IPS-NIHi7 (cell line): ENCODE data around the gene MBLAC1.

Experiments
- DNase-seq: peaks from one replicate; pipeline ENCODE4 v3.0.0; 2012; ENCODE audit warnings: mixed read lengths; ENCODE audit errors: extremely low spot score

The MBLAC1 gene

DNA sequence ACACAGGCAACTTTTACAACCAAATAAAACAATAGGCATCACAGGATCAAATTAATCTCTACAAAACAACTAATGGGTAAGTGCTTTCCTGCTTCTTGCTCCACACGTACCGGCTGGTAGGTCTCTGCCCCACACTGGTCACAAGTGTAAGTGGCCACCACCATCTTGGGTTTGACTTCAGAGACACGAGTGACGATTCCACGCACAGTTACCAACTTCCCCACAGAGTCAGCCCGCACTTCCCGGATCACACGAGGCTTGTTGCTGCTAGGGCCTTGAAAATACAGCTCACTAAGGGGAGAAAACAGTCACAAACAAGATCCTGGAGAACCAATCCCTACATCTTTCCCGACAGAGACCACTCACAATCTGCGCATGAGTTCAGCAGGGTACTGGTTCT lies 27.9 kb upstream of the MBLAC1 start:
- DNase-seq = no peak

DNA sequence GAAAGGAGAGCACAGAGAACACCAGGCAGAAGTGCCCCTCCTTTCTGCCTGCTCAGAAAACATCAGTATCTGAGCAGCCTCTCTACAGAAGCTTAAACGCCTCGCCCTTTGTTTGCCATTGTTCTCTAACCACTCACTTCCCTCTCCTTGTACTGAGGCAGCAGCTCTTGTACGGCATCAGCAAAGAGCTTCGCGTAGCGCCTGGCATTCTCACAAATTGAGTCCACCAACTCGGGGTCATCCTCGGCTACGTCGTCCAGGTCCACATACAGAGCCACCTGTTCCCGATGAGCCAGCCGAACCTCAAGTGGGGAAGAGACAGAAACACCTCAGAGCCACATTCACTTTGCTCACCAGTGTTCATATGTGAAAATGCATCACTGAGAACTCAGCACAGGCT lies 27.3 kb upstream of the MBLAC1 start:
- DNase-seq = no peak

DNA sequence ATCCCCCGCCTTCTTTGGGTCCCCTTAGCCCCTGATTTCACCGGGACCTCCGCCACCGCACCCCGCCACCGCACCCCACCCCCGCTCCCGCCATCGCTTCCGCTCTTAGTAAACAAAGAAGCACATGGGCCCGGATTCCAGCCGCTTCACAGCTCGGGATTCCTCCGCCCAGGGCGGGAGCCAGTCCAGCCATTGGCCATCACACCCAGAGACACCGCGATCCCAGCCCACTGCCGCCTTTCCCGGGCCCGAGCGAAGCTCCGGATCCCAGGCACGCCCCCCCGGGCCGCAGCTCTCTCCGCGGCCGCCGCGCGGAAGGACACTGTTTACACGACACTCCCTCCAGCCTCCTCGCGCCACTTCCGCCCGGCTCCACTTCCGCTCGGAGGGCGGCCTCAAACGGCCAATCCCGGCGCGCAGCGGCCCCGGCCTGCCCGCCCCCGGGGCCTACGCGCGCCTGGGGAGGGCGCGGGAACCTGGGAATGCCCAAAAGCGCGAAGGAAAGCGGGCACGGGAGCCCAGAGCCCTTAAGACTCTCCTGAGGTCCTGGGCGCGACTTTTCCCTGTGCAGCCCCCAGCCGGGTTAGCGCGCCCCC lies 26.2 kb upstream of the MBLAC1 start:
- DNase-seq = peak; percentile 89

DNA sequence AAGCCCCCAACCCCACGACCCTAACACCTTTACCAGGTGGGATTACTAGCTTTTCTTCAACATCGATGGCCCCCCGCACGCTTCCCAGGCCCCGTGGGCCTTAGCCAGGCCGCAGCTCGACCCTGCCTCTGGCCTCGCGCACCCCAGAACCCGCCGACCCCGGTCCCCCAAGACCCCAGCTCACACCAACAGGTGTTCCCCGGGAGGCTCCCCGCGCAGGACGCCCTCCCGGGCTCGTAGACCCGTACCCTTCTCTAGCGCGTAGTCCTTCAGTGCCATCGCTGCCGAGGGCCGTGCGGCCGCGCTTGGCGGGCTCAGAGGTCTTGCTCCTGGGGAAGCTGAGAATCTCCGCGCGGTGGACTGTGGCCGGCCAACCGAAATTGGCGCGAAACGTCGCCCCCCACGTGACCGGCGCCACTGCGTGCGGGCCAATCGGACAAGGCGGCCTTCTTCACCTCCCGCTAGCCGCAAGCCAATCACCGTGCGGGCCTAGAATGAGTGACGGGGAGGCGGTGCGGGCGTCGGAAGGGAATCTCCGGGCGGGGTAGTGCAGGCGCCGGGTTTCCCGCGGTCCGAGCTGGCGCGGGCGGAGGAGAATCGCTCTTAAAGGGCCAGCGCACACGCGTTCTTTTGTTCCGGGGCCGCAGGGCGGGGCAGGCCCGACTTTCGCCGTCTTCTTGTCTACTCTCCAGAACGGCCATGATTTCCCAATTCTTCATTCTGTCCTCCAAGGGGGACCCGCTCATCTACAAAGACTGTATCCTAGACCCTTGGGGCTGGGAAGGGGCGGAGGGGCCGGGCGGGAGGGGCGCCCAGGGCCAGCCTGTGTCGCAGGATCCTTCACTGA lies 25.5 kb upstream of the MBLAC1 start, which contains the start of the genes AP4M1 and MCM7:
TSS of gene AP4M1 (plus strand) at position 628 of the 847 bp plus-strand sequence. CDS start at position 700, 72 bp downstream.
TSS of gene MCM7 (minus strand) at position 382 of the 847 bp plus-strand sequence. CDS start at position 279, 103 bp downstream.
- peak; percentile 97 for DNase-seq

DNA sequence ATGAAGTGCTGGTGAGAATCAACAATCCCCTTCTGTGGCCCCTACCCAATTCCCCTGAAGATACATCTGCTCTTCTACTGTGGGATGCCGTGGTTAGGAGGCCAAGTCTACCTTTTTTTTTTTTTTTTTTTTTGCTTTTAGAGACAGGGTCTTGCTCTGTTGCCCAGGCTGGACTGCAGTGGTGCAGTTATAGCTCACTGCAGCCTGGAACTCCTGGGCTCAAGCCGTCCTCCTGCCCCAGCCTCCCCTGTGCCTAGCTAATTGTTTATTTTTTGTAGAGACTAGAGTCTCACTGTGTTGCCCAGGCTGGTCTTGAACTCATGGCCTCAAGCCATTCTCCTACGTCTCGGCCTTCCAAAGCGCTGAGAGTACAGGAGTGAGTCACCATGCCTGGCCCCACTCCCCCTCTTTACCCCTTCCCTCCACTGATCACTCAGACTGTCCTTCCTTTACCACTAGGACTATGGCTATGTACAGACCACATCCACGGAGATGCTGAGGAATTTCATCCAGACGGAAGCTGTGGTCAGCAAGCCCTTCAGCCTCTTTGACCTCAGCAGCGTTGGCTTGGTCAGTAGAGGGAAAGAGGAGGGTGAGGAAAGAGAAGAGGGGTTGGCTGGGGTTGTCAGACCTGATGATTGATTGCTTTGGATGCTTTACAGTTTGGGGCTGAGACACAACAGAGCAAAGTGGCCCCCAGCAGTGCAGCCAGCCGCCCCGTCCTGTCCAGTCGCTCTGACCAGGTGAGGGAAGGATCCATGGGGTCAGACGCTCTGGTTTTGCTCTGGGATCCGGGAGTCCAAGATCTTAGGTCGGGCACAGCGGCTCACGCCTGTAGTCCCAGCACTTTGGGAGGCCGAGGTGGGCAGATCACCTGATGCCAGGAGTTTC lies 23.6 kb upstream of the MBLAC1 start:
- no peak for DNase-seq

DNA sequence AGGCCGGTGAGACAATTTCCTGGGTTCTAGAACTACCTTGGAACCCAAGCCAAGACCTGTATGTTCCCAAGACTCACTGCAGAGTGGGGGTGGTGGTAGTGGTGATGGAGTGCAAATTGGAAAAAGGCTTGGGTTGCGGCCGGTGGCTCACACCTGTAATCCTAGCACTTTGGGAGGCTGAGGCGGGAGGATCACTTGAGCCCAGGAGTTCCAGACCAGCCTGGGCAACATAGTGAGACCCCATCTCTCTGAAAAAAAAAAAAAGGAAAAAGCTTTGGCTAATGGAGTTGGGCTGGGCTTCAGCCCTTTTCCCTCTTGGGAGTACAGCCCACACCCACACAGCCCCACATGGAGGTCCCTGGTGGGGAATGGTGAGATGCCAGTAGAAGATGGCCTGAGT lies 21.2 kb upstream of the MBLAC1 start:
- DNase-seq = no peak

- DNase-seq = no peak
Observed at GRCh38 chr7:100106633-100107032, 20.1 kb upstream of the MBLAC1 start.

DNA sequence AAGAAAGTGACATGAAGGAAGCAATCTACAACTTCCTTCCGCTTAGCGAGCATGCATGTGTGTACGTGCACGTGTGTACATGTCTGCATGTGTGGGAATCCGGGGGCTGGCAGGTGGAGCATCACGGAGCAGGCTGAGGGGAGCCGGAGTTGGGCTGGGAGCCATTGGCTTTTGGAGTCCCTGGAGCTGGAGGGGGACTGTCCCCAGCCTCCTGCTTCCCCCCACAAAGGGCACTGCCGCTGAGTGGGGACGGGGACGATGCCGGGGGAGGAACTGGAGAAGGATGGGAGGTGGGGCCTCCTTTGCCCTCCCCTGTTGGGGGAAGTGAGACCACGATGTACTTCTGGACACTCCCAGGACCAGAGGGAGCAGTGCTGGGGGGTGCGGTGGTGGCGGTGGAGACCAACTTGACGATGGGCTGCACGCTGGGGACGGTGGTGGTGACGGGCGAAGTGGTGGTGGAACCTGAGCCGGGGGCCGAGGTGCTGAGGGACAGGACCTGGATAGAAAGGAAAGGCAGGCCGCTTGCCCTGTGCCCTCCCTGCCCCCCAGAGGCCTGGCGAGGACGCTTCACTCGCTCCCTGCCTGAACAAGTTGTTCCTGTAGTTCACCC lies 19.5 kb upstream of the MBLAC1 start:
- DNase-seq = no peak

GRCh38 chr7:100107890-100108289 lies 18.9 kb upstream of the MBLAC1 start:
- no peak for DNase-seq

DNA sequence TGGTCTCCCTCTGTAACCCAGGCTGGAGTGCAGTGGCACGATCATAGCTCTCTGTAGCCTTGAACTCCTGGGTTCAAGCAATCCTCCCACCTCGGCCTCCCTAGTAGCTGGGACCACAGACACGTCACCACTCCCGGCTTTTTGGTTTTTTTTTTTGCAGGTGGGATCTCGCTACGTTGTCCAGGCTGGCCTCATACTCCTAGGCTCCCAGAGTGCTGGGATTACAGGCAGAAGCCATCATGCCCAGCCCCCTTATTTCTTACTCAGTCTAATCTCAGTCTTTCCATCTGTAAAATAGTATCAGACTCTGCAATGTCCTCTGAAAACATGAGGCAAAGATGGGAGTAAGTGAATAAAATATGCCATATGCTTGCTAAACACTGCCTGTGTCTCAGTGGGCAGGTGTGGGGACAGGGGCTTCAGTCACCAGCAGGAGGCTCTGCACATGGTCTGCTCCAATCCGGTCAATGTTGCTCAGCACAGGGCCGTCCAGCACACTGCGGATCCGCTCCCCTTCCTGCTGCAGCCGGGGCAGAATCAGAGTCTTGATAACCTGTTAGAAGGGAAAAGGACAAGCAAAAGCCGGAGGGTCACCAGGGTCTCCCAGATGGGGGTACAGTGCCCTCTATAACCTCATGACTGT lies 17.1 kb upstream of the MBLAC1 start:
- DNase-seq = no peak

- DNase-seq = no peak
Observed at GRCh38 chr7:100111156-100111555, 15.6 kb upstream of the MBLAC1 start.

- DNase-seq = no peak
Observed at GRCh38 chr7:100111914-100112313, 14.9 kb upstream of the MBLAC1 start.

DNA sequence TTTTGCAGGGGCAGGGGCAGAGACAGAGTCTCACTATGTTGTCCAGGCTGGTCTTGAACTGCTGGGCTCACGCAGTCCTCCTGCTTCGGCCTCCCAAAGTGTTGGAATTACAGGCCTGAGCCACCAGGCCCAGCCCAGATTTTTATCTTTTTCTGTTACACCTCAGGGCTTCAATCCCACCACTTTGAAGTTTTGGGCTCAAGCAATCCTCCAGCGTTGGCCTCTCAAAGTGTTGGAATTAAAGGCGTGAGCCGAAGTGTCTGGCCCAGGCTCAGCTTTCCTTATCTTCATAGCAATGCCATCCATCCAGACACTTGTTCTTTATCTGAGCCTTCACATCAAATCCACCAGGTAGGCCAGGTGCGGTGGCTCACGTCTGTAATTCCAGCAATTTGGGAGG lies 11.7 kb upstream of the MBLAC1 start:
- no peak for DNase-seq

DNA sequence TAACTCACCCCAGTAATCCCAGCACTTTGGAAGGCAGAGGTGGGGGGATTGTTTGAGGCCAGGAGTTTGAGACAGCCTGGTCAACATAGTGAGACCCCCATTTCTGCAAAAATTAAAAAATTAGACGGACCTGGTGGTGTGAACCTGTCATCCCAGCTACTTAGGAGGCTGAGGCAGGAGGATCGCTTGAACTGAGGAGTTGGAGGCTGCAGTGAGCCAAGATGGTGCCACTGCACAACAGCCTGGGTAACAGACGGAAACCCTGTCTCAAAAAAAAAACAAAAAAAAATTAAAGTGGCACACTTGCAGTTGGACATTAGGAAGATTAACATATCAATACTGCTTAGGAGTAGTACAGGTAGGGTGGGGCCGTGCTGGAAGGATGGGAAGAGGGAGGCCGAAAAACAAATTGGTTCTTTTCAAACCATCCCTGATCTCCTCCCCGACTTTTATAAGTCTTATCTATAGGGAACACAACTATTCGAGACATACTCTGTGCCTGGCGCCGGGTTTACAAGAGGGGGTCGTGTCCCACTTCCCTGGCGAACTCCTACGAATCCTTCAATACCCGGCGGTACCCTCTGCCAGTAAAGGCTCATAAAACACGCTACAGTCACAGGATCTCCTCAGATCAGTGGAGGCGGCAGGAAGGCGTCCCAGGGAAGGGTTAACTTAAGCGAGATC lies 8.2 kb upstream of the MBLAC1 start:
- no peak for DNase-seq

DNA sequence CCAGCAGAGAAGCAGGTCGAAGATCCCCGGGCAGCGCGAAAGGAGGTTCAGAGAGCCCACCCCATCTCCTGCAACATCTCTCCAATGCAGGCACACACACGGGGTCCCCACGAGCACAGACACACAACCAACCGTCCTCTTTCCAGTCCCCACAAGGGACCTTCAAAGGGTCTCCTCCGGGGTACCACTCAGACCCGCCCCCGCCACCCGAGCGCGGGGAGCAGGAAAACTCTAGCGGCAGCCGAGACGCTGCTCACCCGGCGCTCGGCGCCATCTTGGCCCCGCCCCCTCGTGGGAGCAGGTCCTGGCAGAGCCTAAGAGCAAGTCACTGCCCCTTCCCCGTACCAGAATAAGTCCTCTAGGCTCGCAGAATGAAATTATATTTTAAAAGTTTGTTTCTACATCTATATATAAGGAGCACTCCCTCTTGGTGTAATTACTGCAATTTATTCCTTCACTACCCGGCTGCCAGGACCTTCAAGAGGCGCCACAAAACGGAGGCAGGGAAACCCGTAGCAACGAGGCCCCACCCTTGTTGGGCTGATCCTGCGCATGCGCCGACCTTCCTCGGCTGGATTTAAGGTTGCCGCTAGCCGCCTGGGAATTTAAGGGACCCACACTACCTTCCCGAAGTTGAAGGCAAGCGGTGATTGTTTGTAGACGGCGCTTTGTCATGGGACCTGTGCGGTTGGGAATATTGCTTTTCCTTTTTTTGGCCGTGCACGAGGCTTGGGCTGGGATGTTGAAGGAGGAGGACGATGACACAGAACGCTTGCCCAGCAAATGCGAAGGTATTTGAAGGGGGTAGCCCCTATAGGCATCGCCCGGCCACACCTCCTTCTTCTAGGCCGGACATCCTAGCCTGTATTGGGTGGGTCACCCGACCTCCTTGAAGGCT lies 7.4 kb upstream of the MBLAC1 start, which contains the start of the genes CNPY4 and TAF6:
TSS of gene CNPY4 (plus strand) at position 563 of the 898 bp plus-strand sequence. CDS start at position 674, 111 bp downstream.
TSS of gene TAF6 (minus strand) at position 287 of the 898 bp plus-strand sequence. CDS start 5,149 bp downstream, outside the sequence.
- peak; percentile 99 for DNase-seq

DNA sequence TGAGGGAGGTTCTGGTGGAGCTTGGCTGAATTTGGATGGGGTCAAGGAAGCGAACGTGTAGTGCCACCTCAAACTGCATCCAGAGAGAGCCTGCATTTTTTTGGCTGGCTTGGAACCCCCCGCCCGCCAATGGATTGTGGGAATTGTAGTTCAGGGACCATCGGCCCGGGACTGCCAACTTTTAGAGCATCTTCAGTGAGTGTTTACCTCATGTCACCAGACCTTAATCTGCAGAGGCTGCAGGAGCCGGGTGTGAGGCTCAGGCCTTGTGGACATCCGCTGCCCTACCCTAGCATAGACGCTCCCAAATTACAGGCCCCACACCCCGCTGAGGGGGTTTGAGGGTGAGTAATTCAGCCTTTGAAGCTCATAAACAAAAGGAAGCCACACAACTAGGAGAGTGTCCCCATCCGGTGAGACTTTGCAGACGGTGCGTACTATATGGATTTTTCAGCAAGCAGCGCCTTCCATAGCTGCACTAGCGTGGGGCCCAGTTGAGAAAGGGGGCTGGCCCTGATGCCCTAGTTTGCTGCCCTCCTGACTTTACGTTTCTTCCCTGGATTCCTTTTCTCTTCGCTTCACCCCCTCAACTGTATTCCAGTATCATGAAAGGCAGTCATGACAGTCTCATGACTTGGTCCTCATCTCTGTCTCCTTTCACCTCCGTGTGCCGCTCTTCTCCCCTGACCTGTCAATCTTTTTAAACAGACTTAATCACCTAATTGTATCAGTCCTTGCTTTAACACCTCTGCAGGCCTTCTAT lies 6.6 kb upstream of the MBLAC1 start:
- DNase-seq = peak; percentile 71

DNA sequence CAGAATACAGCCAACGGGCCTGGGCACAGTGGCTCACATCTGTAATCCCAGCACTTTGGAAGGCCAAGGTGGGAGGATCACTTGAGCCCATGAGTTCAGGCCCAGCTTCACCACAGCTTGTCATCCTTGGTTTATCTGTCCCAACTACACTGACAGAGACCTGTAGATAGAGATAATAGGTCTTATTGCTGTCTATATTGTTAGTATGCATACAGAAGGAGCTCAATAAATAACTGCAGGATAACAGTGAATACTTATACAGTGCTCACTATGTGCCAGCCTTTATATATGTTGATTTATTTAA lies 6.1 kb upstream of the MBLAC1 start:
- no peak for DNase-seq

- DNase-seq = no peak
Observed at GRCh38 chr7:100122067-100122466, 4.7 kb upstream of the MBLAC1 start.

DNA sequence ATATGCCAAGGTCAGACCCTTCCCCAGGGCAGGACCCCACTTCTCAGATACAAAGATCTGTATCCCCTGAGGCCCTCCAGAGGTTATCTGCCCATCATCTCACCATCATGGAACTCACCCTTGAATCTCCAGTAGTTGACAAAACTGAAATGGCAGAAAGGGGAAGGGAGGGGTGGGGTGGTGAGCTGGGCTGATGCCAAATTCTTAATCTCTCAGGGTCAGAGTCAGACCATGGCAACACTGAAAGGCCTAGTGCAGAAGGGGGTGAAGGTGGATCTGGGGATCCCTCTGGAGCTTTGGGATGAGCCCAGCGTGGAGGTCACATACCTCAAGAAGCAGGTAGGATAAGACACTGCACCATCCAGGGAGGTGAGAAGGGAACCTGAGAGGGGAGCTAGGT lies 4.2 kb upstream of the MBLAC1 start:
- DNase-seq = no peak
